GM12801 (cell line): ENCODE results near the gene GMNN.

Experiments
- CTCF ChIP-seq: IDR thresholded peaks from one replicate; pipeline ENCODE4 v1.5.1; 2011; ENCODE audit warnings: control low read depth; ENCODE audit not compliant: insufficient read length; ENCODE audit errors: extremely low read depth

GMNN gene

GRCh38 chr6:24774696-24775519, at the start of gene GMNN:
Gene GMNN, plus strand, starts transcription at chr6:24774937. Its CDS starts 2,310 bp downstream, at chr6:24777247.
- TF ChIP-seq CTCF: no peak

GRCh38 chr6:24734166-24734565, 40.6 kb upstream of the GMNN start:
- no peak for TF ChIP-seq CTCF

GRCh38 chr6:24738741-24739140, 36.0 kb upstream of the GMNN start:
- TF ChIP-seq CTCF: no peak

GRCh38 chr6:24740861-24741260, 33.9 kb upstream of the GMNN start:
- TF ChIP-seq CTCF: no peak

GRCh38 chr6:24742216-24742738, 32.5 kb upstream of the GMNN start:
- no peak for TF ChIP-seq CTCF

- no peak for TF ChIP-seq CTCF
Observed at GRCh38 chr6:24743265-24743943, 31.3 kb upstream of the GMNN start.

GRCh38 chr6:24743944-24744335, 30.8 kb upstream of the GMNN start:
- no peak for TF ChIP-seq CTCF
